Fibroblast of lung (primary cell): ENCODE results near the gene SAYSD1. TPM values are rescaled to one million over a fixed set of nuclear protein-coding genes. Genes with fewer than 3 reads are reported as not detected.

Experiments used
- DNase-seq, 2 donors: peaks; one replicate each; pipeline versions ENCODE4 v3.0.0 to v3.0.0-alpha.2; 2010; ENCODE audit warnings: low read depth in 2 of 2
- H2AFZ ChIP-seq: 2 replicates; pipeline ENCODE4 v1.5.1; 2012; ENCODE audit warnings: low read length, control low read depth, inconsistent platforms
- H3K27ac ChIP-seq: 2 replicates; pipeline ENCODE4 v1.5.1; 2011; ENCODE audit warnings: low read length, control low read depth; ENCODE audit not compliant: insufficient read depth
- H3K27me3 ChIP-seq: 2 replicates; pipeline ENCODE4 v1.5.1; 2011; ENCODE audit warnings: mild to moderate bottlenecking, low read length; ENCODE audit not compliant: control insufficient read depth, insufficient read depth
- H3K36me3 ChIP-seq: 2 replicates; pipeline ENCODE4 v1.5.1; 2011; ENCODE audit warnings: low read length; ENCODE audit not compliant: control insufficient read depth, insufficient read depth
- H3K4me1 ChIP-seq: 2 replicates; pipeline ENCODE4 v1.5.1; 2011; ENCODE audit warnings: low read length; ENCODE audit not compliant: control insufficient read depth, insufficient read depth; ENCODE audit errors: extremely low read depth
- H3K4me2 ChIP-seq: 2 replicates; pipeline ENCODE4 v1.5.1; 2011; ENCODE audit warnings: low read length, control low read depth; ENCODE audit not compliant: insufficient read depth; ENCODE audit errors: extremely low read depth
- H3K4me3 ChIP-seq, 4 experiments: fragments of 200-600 bp in 1 of 4; sonication (generic) in 1 of 4; replicated peaks in 1 of 4; 2 replicates each; pipeline ENCODE4 v1.5.1; 2011 to 2016; ENCODE audit warnings: low read length in 4 of 4, low read depth in 3 of 4, mild to moderate bottlenecking in 3 of 4, control low read depth in 2 of 4, inconsistent platforms in 1 of 4, mixed read lengths in 1 of 4; ENCODE audit not compliant: insufficient read depth in 1 of 4; ENCODE audit errors: control extremely low read depth in 1 of 4
- H3K79me2 ChIP-seq: 2 replicates; pipeline ENCODE4 v1.5.1; 2012; ENCODE audit warnings: mild to moderate bottlenecking, low read length, inconsistent platforms; ENCODE audit not compliant: control insufficient read depth, insufficient read depth
- H3K9ac ChIP-seq: 2 replicates; pipeline ENCODE4 v1.5.1; 2011; ENCODE audit warnings: mild to moderate bottlenecking, low read length, control low read depth; ENCODE audit not compliant: insufficient read depth
- H3K9me3 ChIP-seq: 2 replicates; pipeline ENCODE4 v1.5.1; 2012; ENCODE audit warnings: low read depth, low read length; ENCODE audit not compliant: control insufficient read depth, insufficient read depth
- H4K20me1 ChIP-seq: 2 replicates; pipeline ENCODE4 v1.5.1; 2011; ENCODE audit warnings: low read length; ENCODE audit not compliant: control insufficient read depth, insufficient read depth; ENCODE audit errors: extremely low read depth
- EZH2 ChIP-seq: IDR thresholded peaks from 2 replicates; pipeline ENCODE4 v1.5.1; 2012; ENCODE audit warnings: low read length, control low read depth, mild to moderate bottlenecking; ENCODE audit errors: missing control alignments
- polyA plus RNA-seq, 2 donors: library from polyadenylated mRNA; depleted of rRNA in 1 of 2; stranded (reverse) in 1 of 2; unstranded in 1 of 2; fragments of >200 nt; gene quantifications; 2 replicates each; pipeline ENCODE4 v1.2.1, GENCODE V29; 2011 to 2012; ENCODE audit warnings: missing spikeins in 1 of 2
- total RNA-seq: library from RNA; depleted of rRNA; stranded (reverse); fragments of >200 nt; gene quantifications from 2 replicates; pipeline ENCODE4 v1.2.1, GENCODE V29; 2014
- TF ChIP-seq, protein P1 (sequence below), 2 donors: IDR thresholded peaks in 1 of 2; conservative IDR thresholded peaks in 1 of 2; 1 replicate in 1 of 2; 2 replicates in 1 of 2; pipeline ENCODE4 v1.5.1; 2011 to 2012; ENCODE audit warnings: low read length in 2 of 2, control low read depth in 1 of 2, inconsistent platforms in 1 of 2, low read depth in 1 of 2, mild to moderate bottlenecking in 1 of 2

The SAYSD1 gene
- total and polyA plus RNA-seq, 2 donors (not counting 1 experiment from before 2014, with no cell fraction given) = 11.9 to 13.9 TPM

DNA sequence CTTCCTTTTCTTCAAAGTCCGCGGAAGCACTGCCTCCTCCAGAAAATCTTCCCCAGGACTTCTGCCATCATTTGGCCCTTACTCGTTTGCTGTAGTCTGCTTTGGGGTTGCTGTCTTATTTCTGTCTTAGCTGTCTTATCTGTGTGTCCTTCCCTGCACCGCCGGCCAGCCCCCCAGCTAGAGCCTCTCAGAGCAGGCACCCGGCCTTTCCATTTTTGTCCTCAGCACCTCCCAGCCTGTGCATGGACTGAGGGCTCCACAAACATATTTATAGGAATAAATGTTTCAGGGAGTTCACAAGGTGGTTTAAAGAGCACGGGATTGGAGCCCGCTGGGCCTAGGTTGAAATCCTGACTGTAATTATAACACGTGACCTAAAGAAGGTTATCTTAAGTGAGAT, 58.3 kb downstream of the SAYSD1 start:
- Histone ChIP-seq H3K36me3 (no peaks in the 10 kb centered on the region), H3K79me2 (no peaks in the 10 kb centered on the region), H3K9me3 (no peaks in the 10 kb centered on the region), H3K4me3 (no peak overlapping the region), H4K20me1 (no peaks in the 10 kb centered on the region), H3K4me2 (no peak overlapping the region), H2AFZ (no peak overlapping the region), H3K4me1 (no peaks in the 10 kb centered on the region), H3K9ac (no peak overlapping the region), H3K27ac (no peak overlapping the region), H3K27me3 (no peaks in the 10 kb centered on the region)
- DNase-seq = no peak
- TF ChIP-seq EZH2 = no peak
- TF ChIP-seq, protein P1, sequence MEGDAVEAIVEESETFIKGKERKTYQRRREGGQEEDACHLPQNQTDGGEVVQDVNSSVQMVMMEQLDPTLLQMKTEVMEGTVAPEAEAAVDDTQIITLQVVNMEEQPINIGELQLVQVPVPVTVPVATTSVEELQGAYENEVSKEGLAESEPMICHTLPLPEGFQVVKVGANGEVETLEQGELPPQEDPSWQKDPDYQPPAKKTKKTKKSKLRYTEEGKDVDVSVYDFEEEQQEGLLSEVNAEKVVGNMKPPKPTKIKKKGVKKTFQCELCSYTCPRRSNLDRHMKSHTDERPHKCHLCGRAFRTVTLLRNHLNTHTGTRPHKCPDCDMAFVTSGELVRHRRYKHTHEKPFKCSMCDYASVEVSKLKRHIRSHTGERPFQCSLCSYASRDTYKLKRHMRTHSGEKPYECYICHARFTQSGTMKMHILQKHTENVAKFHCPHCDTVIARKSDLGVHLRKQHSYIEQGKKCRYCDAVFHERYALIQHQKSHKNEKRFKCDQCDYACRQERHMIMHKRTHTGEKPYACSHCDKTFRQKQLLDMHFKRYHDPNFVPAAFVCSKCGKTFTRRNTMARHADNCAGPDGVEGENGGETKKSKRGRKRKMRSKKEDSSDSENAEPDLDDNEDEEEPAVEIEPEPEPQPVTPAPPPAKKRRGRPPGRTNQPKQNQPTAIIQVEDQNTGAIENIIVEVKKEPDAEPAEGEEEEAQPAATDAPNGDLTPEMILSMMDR (conservative IDR thresholded peaks at IDR 0.05 in 1 of 2, IDR thresholded peaks at IDR 0.05 in 1 of 2; ENCODE audit: low read depth in 1 of 2, low read length in 2 of 2) = no peak

DNA sequence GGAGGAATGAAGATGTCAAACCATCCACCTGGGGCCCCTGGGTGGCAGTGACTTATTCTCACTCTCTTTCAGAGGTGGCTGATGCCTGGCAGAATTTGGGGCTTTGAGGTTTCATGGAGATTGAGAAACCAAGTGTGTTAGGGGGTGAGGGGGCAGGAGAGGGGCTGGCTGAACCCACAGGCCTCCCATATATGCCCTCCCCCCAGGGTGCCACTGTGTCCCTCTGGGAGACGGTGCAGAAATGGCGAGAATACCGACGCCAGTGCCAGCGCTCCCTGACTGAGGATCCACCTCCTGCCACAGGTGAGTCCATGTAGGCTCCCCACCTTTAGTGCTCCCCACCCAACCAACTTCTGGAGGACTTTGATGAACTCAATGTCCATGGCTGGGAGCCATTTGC, 58.8 kb downstream of the SAYSD1 start:
- H3K4me1 ChIP-seq = no peaks in the 10 kb centered on the region

DNA sequence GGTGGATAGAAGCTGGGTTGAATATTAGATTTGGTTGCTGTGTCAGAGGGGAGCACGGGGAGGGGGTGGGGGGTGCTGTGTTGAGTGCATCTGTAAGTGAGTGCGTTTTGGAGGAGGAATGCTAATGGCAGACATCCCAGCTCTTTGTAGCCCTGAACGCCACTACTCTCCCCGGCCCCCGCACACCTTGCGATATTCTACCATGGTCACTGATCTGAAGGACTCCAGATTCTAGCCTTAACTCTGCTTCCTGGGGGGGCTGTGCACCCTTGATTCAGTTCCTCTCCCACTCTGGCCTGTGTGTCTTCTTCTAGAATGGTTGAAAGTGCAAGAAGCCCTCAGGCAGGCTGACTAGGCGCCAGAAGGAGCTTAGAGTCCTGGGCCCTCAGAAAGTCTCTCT, 59.3 kb downstream of the SAYSD1 start:
- Histone ChIP-seq H2AFZ (no peak overlapping the region), H3K36me3 (no peaks in the 10 kb centered on the region), H3K4me2 (no peak overlapping the region), H3K4me3 (no peak overlapping the region), H3K9ac (no peak overlapping the region), H3K27me3 (no peaks in the 10 kb centered on the region), H3K4me1 (no peaks in the 10 kb centered on the region), H3K79me2 (no peaks in the 10 kb centered on the region), H3K27ac (no peak overlapping the region), H3K9me3 (no peaks in the 10 kb centered on the region), H4K20me1 (no peaks in the 10 kb centered on the region)
- DNase-seq = no peak
- TF ChIP-seq, protein P1 (conservative IDR thresholded peaks at IDR 0.05 in 1 of 2, IDR thresholded peaks at IDR 0.05 in 1 of 2; ENCODE audit: low read depth in 1 of 2, low read length in 2 of 2) = no peak
- no peak for TF ChIP-seq EZH2

More for the DNA sequence above, 58.8 kb downstream of the SAYSD1 start:
- Histone ChIP-seq H3K27me3 (no peaks in the 10 kb centered on the region), H4K20me1 (no peaks in the 10 kb centered on the region), H3K79me2 (no peaks in the 10 kb centered on the region), H3K4me2 (no peak overlapping the region), H2AFZ (no peak overlapping the region), H3K4me3 (no peak overlapping the region), H3K36me3 (no peaks in the 10 kb centered on the region), H3K9ac (no peak overlapping the region), H3K27ac (no peak overlapping the region), H3K9me3 (no peaks in the 10 kb centered on the region)
- TF ChIP-seq, protein P1 (conservative IDR thresholded peaks at IDR 0.05 in 1 of 2, IDR thresholded peaks at IDR 0.05 in 1 of 2; ENCODE audit: low read depth in 1 of 2, low read length in 2 of 2) = no peak
- no peak for TF ChIP-seq EZH2
- no peak for DNase-seq
